H9 (cell line): ENCODE results near the gene DCLK2. TPM values are rescaled to one million over a fixed set of nuclear protein-coding genes. Genes with fewer than 3 reads are reported as not detected.

Experiments used
- DNase-seq: peaks from one replicate; pipeline ENCODE4 v3.0.0-alpha.2; 2017
- H2AFZ ChIP-seq: one replicate; pipeline ENCODE4 v1.6.1; 2013; ENCODE audit warnings: mild to moderate bottlenecking, low read length, control low read depth, moderate library complexity
- H2AK5ac ChIP-seq: 2 replicates; pipeline ENCODE4 v1.6.1; 2013; ENCODE audit warnings: low read length, control low read depth, mixed read lengths; ENCODE audit not compliant: insufficient read length
- H2BK120ac ChIP-seq: one replicate; pipeline ENCODE4 v1.6.1; 2013; ENCODE audit warnings: low read depth, mild to moderate bottlenecking, low read length, control low read depth, inconsistent platforms; ENCODE audit not compliant: poor library complexity, severe bottlenecking
- H2BK12ac ChIP-seq: 2 replicates; pipeline ENCODE4 v1.6.1; 2013; ENCODE audit warnings: low read length, control low read depth, mixed read lengths, low read depth; ENCODE audit not compliant: insufficient read length
- H2BK15ac ChIP-seq: 2 replicates; pipeline ENCODE4 v1.6.1; 2013; ENCODE audit warnings: low read depth, low read length, control low read depth
- H2BK20ac ChIP-seq: one replicate; pipeline ENCODE4 v1.6.1; 2013; ENCODE audit warnings: low read depth, mild to moderate bottlenecking, low read length, control low read depth, inconsistent platforms; ENCODE audit not compliant: poor library complexity, severe bottlenecking
- H2BK5ac ChIP-seq: 2 replicates; pipeline ENCODE4 v1.6.1; 2013; ENCODE audit warnings: low read length, control low read depth, mixed read lengths; ENCODE audit not compliant: insufficient read length
- H3K14ac ChIP-seq: 2 replicates; pipeline ENCODE4 v1.6.1; 2013; ENCODE audit warnings: low read length, control low read depth; ENCODE audit not compliant: insufficient read depth
- H3K18ac ChIP-seq: 2 replicates; pipeline ENCODE4 v1.6.1; 2013; ENCODE audit warnings: low read depth, mild to moderate bottlenecking, mixed read lengths, low read length, control low read depth; ENCODE audit not compliant: insufficient read length
- H3K23ac ChIP-seq: 2 replicates; pipeline ENCODE4 v1.6.1; 2013; ENCODE audit warnings: low read length, control low read depth, mixed read lengths, low read depth; ENCODE audit not compliant: insufficient read length
- H3K23me2 ChIP-seq: 2 replicates; pipeline ENCODE4 v1.6.1; 2013; ENCODE audit warnings: low read depth, mild to moderate bottlenecking, mixed read lengths, low read length, control low read depth; ENCODE audit not compliant: insufficient read length, poor library complexity, severe bottlenecking
- H3K27ac ChIP-seq: 2 replicates; pipeline ENCODE4 v1.5.1; 2013; ENCODE audit warnings: low read length, control low read depth, mixed read lengths, low read depth; ENCODE audit not compliant: insufficient read length
- H3K27me3 ChIP-seq: 2 replicates; pipeline ENCODE4 v1.6.1; 2013; ENCODE audit warnings: low read length, control low read depth, inconsistent platforms; ENCODE audit not compliant: insufficient read depth
- H3K4ac ChIP-seq: 2 replicates; pipeline ENCODE4 v1.6.1; 2013; ENCODE audit warnings: low read depth, mild to moderate bottlenecking, control low read depth, inconsistent platforms, low read length, moderate library complexity
- H3K4me1 ChIP-seq: 2 replicates; pipeline ENCODE4 v1.6.1; 2013; ENCODE audit warnings: low read length, control low read depth, inconsistent platforms; ENCODE audit not compliant: insufficient read depth
- H3K4me2 ChIP-seq: 2 replicates; pipeline ENCODE4 v1.6.1; 2013; ENCODE audit warnings: low read length, control low read depth, mixed read lengths; ENCODE audit not compliant: insufficient read length, insufficient read depth
- H3K56ac ChIP-seq: 2 replicates; pipeline ENCODE4 v1.6.1; 2013; ENCODE audit warnings: low read depth, mild to moderate bottlenecking, mixed read lengths, low read length, control low read depth; ENCODE audit not compliant: insufficient read length
- H3K79me1 ChIP-seq: 2 replicates; pipeline ENCODE4 v1.6.1; 2013; ENCODE audit warnings: low read depth, mild to moderate bottlenecking, moderate library complexity, low read length, control low read depth, inconsistent platforms; ENCODE audit not compliant: insufficient read depth, poor library complexity, severe bottlenecking
- H3K79me2 ChIP-seq: 2 replicates; pipeline ENCODE4 v1.6.1; 2013; ENCODE audit warnings: low read length, control low read depth, inconsistent platforms; ENCODE audit not compliant: insufficient read depth
- H3K9ac ChIP-seq: 2 replicates; pipeline ENCODE4 v1.6.1; 2013; ENCODE audit warnings: low read length, control low read depth, mixed read lengths; ENCODE audit not compliant: insufficient read length; ENCODE audit errors: extremely low read depth
- H3K9me3 ChIP-seq: one replicate; pipeline ENCODE4 v1.6.1; 2013; ENCODE audit warnings: low read depth, low read length, inconsistent platforms; ENCODE audit not compliant: control insufficient read depth
- H3T11ph ChIP-seq: one replicate; pipeline ENCODE4 v1.6.1; 2013; ENCODE audit warnings: mild to moderate bottlenecking, low read length, control low read depth, inconsistent platforms
- H4K20me1 ChIP-seq: one replicate; pipeline ENCODE4 v1.6.1; 2013; ENCODE audit not compliant: control insufficient read depth, insufficient read length, insufficient read depth
- H4K5ac ChIP-seq: 2 replicates; pipeline ENCODE4 v1.6.1; 2013; ENCODE audit warnings: low read depth, mild to moderate bottlenecking, mixed read lengths, low read length, control low read depth; ENCODE audit not compliant: insufficient read length
- H4K8ac ChIP-seq: replicated peaks from 2 replicates; pipeline ENCODE4 v1.6.1; 2013; ENCODE audit warnings: low read length, control low read depth, mixed read lengths, low read depth; ENCODE audit not compliant: insufficient read length
- H4K91ac ChIP-seq: 2 replicates; pipeline ENCODE4 v1.6.1; 2013; ENCODE audit warnings: low read depth, mild to moderate bottlenecking, moderate library complexity, mixed read lengths, low read length, control low read depth; ENCODE audit not compliant: insufficient read length
- H3K27ac Mint-ChIP-seq, 3 experiments: 2 replicates in 2 of 3; 3 replicates in 1 of 3; pipeline ENCODE4 v1.8.0; 2020 to 2021; ENCODE audit warnings: mixed read lengths in 3 of 3, mild to moderate bottlenecking in 1 of 3, moderate library complexity in 1 of 3
- H3K27me3 Mint-ChIP-seq: 2 replicates; pipeline ENCODE4 v1.8.0; 2021; ENCODE audit warnings: low read depth, mild to moderate bottlenecking, moderate library complexity, mixed read lengths
- H3K36me3 Mint-ChIP-seq, 3 experiments: 2 replicates in 2 of 3; 3 replicates in 1 of 3; pipeline ENCODE4 v1.8.0; 2020 to 2021; ENCODE audit warnings: low read depth in 3 of 3, mixed read lengths in 3 of 3; ENCODE audit not compliant: insufficient read depth in 1 of 3
- H3K4me1 Mint-ChIP-seq, 2 experiments: 2 replicates each; pipeline ENCODE4 v1.8.0; 2020; ENCODE audit warnings: mixed read lengths in 2 of 2
- H3K4me3 Mint-ChIP-seq, 2 experiments: 2 replicates in 1 of 2; 3 replicates in 1 of 2; pipeline ENCODE4 v1.8.0; 2020 to 2021; ENCODE audit warnings: mild to moderate bottlenecking in 2 of 2, mixed read lengths in 2 of 2, moderate library complexity in 1 of 2
- H3K9me3 Mint-ChIP-seq, 2 experiments: 2 replicates in 1 of 2; 3 replicates in 1 of 2; pipeline ENCODE4 v1.8.0; 2020; ENCODE audit warnings: mild to moderate bottlenecking in 2 of 2, mixed read lengths in 2 of 2, moderate library complexity in 1 of 2
- WGBS: extraction: QIAGEN DNeasy Blood & Tissue Kit; methylation state at CpG from one replicate; pipeline ENCODE4 v1.1.7; 2013; ENCODE audit warnings: missing lambda C conversion rate, low lambda C conversion rate, mixed read lengths; ENCODE audit not compliant: insufficient read length; ENCODE audit errors: extremely low coverage; 5-methylcytosine and 5-hydroxymethylcytosine counted together
- total RNA-seq: library from RNA; stranded (reverse); gene quantifications from 2 replicates; pipeline ENCODE4 v1.2.1, GENCODE V29; 2021
- TF ChIP-seq, protein P1 (sequence below): fragments of 200-600 bp; sonication (generic); conservative IDR thresholded peaks from 3 replicates; pipeline ENCODE4 v1.8.0; 2021; ENCODE audit warnings: antibody characterized with exemption, mild to moderate bottlenecking

DCLK2 gene
- total RNA-seq, 1 experiment from 2014 or later = 0.33 TPM

DNA sequence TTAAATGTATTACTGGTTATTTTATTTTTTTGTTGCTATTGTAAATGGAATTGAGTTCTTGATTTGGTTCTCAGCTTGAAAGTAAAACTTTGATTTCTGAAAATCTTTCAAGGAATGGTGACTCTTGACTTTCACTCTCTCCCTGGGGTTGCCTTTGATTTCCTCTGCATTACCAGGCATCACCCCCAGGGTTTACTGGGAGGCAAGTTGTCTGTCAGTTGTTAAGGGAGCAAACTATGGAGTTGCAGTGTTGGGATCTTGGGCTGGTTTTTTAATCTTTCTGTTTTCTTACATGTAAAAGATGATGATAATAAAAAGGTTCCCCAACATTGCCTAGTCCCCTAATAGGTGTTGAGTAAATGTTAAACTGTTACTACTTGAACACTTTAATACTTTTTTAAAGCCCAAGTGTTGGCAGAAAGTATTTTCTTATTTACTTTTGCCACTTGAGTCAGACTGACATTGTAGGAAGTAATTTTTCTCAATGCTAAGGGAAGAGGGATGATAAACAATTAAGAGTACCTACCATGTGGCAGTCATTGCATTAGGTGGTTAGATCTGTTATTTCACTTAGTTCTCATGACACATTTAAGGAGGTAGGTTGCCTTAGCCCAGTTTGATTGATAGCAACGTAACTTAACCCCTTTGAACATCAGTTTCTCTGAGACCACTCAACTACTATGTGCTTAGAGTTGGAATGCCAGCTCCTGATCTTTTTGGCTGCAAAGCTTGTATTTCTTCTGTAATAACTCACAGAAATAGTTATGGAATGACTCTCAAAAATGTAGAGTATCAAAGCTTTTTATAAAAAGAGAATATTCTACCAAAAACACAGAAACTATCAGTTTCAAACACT lies 67.1 kb downstream of the DCLK2 start:
- no peak overlapping the region for H4K8ac ChIP-seq
- no CpG with 5 or more reads among the region's 1 CpG for WGBS
- H3K56ac ChIP-seq = no peak overlapping the region
- no peak overlapping the region for H2BK20ac ChIP-seq
- H3K4ac ChIP-seq = no peak overlapping the region
- no peak overlapping the region for H2BK5ac ChIP-seq
- H3K23ac ChIP-seq = no peak overlapping the region
- no peaks in the 10 kb centered on the region for H3K27me3 ChIP-seq
- H3K27ac Mint-ChIP-seq = peak overlapping the region in 1 of 3 experiments; percentile 91; a peak in 1 of 7 replicates
- no peak overlapping the region for H2AK5ac ChIP-seq
- H2AFZ ChIP-seq = no peak overlapping the region
- no peak overlapping the region for H4K5ac ChIP-seq
- no peaks in the 10 kb centered on the region for H3K9me3 ChIP-seq
- no peaks in the 10 kb centered on the region for H4K20me1 ChIP-seq
- H3K4me2 ChIP-seq = no peak overlapping the region
- H3K27me3 Mint-ChIP-seq = no peaks in the 10 kb centered on the region
- no peak overlapping the region for H2BK120ac ChIP-seq
- H4K91ac ChIP-seq = no peak overlapping the region
- TF ChIP-seq, protein P1, sequence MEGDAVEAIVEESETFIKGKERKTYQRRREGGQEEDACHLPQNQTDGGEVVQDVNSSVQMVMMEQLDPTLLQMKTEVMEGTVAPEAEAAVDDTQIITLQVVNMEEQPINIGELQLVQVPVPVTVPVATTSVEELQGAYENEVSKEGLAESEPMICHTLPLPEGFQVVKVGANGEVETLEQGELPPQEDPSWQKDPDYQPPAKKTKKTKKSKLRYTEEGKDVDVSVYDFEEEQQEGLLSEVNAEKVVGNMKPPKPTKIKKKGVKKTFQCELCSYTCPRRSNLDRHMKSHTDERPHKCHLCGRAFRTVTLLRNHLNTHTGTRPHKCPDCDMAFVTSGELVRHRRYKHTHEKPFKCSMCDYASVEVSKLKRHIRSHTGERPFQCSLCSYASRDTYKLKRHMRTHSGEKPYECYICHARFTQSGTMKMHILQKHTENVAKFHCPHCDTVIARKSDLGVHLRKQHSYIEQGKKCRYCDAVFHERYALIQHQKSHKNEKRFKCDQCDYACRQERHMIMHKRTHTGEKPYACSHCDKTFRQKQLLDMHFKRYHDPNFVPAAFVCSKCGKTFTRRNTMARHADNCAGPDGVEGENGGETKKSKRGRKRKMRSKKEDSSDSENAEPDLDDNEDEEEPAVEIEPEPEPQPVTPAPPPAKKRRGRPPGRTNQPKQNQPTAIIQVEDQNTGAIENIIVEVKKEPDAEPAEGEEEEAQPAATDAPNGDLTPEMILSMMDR = peak; percentile 55
- DNase-seq = peak; percentile 36
- no peak overlapping the region for H3K9ac ChIP-seq
- no peak overlapping the region for H3K27ac ChIP-seq
- no peak overlapping the region for H3K14ac ChIP-seq
- no peaks in the 10 kb centered on the region for H3K4me1 ChIP-seq
- no peak overlapping the region for H3T11ph ChIP-seq
- H3K79me2 ChIP-seq = no peaks in the 10 kb centered on the region
- peaks cover 0 to 11% (median 3%) of the 10 kb centered on the region in 3 experiments; a peak in 3 of 7 replicates for H3K36me3 Mint-ChIP-seq
- no peak overlapping the region for H3K4me3 Mint-ChIP-seq
- no peak overlapping the region for H2BK12ac ChIP-seq
- H3K9me3 Mint-ChIP-seq = peaks cover 12 to 16% of the 10 kb centered on the region in 2 experiments
- no peak overlapping the region for H2BK15ac ChIP-seq
- H3K79me1 ChIP-seq = no peaks in the 10 kb centered on the region
- H3K4me1 Mint-ChIP-seq = peaks cover 6 to 7% of the 10 kb centered on the region in 2 experiments; a peak in 3 of 4 replicates
- no peaks in the 10 kb centered on the region for H3K23me2 ChIP-seq
- no peak overlapping the region for H3K18ac ChIP-seq
